ENCODE measurements around the gene CEP170. TPM values are rescaled to one million over a fixed set of nuclear protein-coding genes. Genes with fewer than 3 reads are reported as not detected.

Gene CEP170
- total RNA-seq (10 to 100 TPM in 2 of 6 donors, 1 to 10 TPM in 4; 5.0 to 27.4 (median 7.7) TPM), polyA plus RNA-seq (1 to 10 TPM; 5.0 to 5.8 TPM)

GRCh38 chr1:243254927-243255790, at the start of gene CEP170:
CEP170 (minus strand) TSS chr1:243255281; CDS start chr1:243225280, 30,001 bp downstream.
- DNase-seq (peak; percentile 87 to 96 (median 92)), ATAC-seq (peak; percentile 79 to 88 (median 82)), FAIRE-seq (no peak)
- Histone ChIP-seq H3K4me3 (peak within 1 kb of the TSS; percentile 73 to 91 (median 79)), H3K4me1 (peaks cover 0 to 31% (median 25%) of the 10 kb centered on the region in 3 donors), H3K36me3 (no peaks in the 10 kb centered on the region), H3K27me3 (no peaks in the 10 kb centered on the region), H3K9me3 (no peaks in the 10 kb centered on the region), H3K27ac (peak within 1 kb of the TSS; percentile 79 to 95 (median 90))
- whole genome bisulfite sequencing, 2 donors = 0% methylated on average over 57 to 74 of the region's 74 CpGs
- no peak for TF ChIP-seq CTCF (IDR thresholded peaks at IDR 0.05)
- intact Hi-C loops (cut with DNase I) = no loop called here

GRCh38 chr1:243301059-243301458, 46.0 kb upstream of the CEP170 start:
- no peak for TF ChIP-seq CTCF (IDR thresholded peaks at IDR 0.05)
- FAIRE-seq (no peak), DNase-seq (no peak), ATAC-seq (no peak)
- Histone ChIP-seq H3K9me3 (no peaks in the 10 kb centered on the region), H3K4me3 (no peak overlapping the region), H3K27me3 (no peaks in the 10 kb centered on the region), H3K27ac (no peak overlapping the region), H3K36me3 (peaks cover 0 to 10% (median 0%) of the 10 kb centered on the region in 3 donors), H3K4me1 (no peaks in the 10 kb centered on the region)
- intact Hi-C loops (cut with DNase I) = no loop called here
- 99% methylated on average over 2 of the region's 2 CpGs for WGBS, 2 donors

- H3K4me3 ChIP-seq = no peak overlapping the region
- no peak overlapping the region for H3K27ac ChIP-seq
- no peaks in the 10 kb centered on the region for H3K27me3 ChIP-seq
- no peaks in the 10 kb centered on the region for H3K4me1 ChIP-seq
- peaks cover 0 to 10% (median 0%) of the 10 kb centered on the region in 3 donors for H3K36me3 ChIP-seq
- DNase-seq (no peak), ATAC-seq (no peak), FAIRE-seq (no peak)
- no peaks in the 10 kb centered on the region for H3K9me3 ChIP-seq
- intact Hi-C loops (cut with DNase I) = no loop called here
- TF ChIP-seq CTCF (IDR thresholded peaks at IDR 0.05) = no peak
- WGBS, 2 donors = 100% methylated on average over 1 of the region's 1 CpG
Observed at GRCh38 chr1:243299069-243299468, 44.0 kb upstream of the CEP170 start.

- TF ChIP-seq CTCF (IDR thresholded peaks at IDR 0.05) = no peak
- Histone ChIP-seq H3K4me3 (no peak overlapping the region), H3K27me3 (no peaks in the 10 kb centered on the region), H3K4me1 (no peaks in the 10 kb centered on the region), H3K9me3 (no peaks in the 10 kb centered on the region), H3K27ac (no peak overlapping the region), H3K36me3 (peaks cover 0 to 10% (median 1%) of the 10 kb centered on the region in 3 donors)
- no peak for ATAC-seq
- DNase-seq = no peak
- WGBS, 2 donors = 69 to 86% methylated on average over 3 of the region's 3 CpGs
- FAIRE-seq = no peak
- intact Hi-C loops (cut with DNase I) = no loop called here
Observed at GRCh38 chr1:243294723-243295121, 39.6 kb upstream of the CEP170 start.
